ENCODE data around the gene PRDX2.
"Not testable (repeated sequence)": the region's sequence is repeated elsewhere in the genome, so short reads cannot be mapped to it uniquely, and the experiment has no call there.

The PRDX2 gene

GRCh38 chr19:12825254-12826131 lies 23.9 kb upstream of the PRDX2 start:
- peak; percentile 47 for DNase-seq (ENCODE audit: low spot score)

- no peak for DNase-seq (ENCODE audit: low spot score)
Observed at GRCh38 chr19:12821761-12822160, 20.2 kb upstream of the PRDX2 start.

- not testable (repeated sequence) for DNase-seq (ENCODE audit: low spot score)
Observed at GRCh38 chr19:12817810-12818209, 16.2 kb upstream of the PRDX2 start.

GRCh38 chr19:12817188-12817587 lies 15.6 kb upstream of the PRDX2 start:
- not testable (repeated sequence) for DNase-seq (ENCODE audit: low spot score)

DNA sequence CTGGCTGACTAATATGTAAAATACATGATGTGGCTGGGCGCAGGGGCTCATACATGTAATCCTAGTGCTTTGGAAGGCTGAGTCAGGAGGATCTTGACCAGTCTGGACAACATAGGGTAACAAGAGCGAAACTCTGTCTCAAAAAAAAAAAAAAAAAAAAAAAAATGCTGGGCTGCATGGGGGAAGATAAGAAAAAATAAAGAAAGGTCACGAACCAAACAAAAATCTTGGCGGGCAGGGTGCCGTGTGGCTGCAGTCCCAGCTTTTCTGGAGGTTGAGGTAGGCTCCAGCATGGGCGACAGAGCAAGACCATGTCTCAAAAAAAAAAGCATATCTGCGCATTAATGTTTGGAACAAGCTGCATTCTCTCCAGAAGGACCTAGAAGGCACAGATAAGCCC lies 13.5 kb upstream of the PRDX2 start:
- no peak for DNase-seq (ENCODE audit: low spot score)

GRCh38 chr19:12806242-12807081 lies 4.9 kb upstream of the PRDX2 start, which contains the start of gene RNASEH2A:
RNASEH2A (plus strand) TSS chr19:12806584; CDS start chr19:12806674, 90 bp downstream.
- peak; percentile 97 for DNase-seq (ENCODE audit: low spot score)

GRCh38 chr19:12804051-12804450 lies 2.5 kb upstream of the PRDX2 start:
- no peak for DNase-seq (ENCODE audit: low spot score)

DNA sequence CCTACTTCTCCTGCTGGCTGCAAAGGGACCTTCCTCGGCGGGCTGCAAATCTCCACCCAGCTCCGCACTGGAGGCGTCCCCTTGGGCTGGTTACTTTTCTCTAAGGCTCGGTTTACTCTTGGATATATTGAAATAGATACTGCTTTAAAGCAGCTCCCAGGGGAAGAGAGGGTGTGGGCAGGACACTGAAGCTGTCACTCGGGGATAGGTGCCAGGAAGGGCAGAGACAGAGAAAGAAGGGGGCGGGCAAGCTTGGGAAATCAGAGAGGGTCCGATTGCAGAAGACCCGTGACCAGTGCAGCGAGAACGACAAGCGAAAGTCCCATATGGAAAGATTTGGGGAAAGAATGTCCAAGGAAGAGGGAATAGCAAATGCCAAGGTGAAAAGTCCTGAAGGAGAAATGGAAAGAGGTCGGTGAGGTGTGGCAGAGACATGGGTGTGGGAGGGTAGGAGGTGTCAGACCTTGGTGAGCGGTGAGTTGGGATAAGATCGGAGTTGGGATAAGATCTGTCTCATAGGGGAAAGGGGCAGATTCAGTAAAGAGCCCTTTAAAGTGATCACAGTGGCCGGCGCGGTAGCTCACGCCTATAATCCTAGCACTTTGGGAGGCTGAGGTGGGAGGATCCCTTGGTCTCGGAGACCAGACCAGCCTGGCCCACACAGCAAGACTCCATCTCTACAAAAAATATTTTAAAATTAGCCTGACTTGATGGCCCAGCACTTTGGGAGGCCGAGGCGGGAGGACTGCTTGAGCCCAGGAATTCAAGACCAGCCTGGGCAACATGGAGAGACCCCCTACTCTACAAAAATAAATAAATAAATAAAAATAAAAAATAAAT lies 887 bp upstream of the PRDX2 start:
- DNase-seq (ENCODE audit: low spot score): peak; percentile 45

DNA sequence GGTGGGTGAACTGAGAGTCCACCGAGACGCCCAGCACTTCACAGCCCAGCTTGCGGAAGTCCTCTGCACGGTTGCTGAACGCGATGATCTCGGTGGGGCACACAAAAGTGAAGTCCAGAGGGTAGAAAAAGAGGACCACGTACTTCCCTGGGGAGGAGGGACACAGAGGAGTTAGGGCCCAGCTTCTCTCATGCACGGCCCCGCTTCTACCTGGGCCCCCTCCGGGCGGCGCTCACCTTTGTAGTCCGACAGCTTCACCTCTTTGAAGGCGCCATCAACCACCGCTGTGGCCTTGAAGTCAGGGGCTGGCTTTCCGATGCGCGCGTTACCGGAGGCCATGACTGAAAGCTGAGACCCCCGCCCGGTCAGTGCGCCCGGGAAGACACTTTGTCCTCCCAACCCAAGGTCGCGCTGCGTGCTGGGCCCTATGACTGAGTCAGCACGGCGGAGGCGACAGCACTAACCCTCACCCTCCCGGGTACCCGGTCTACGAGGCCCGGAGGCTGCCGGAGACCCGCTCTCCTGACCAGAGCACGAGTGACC lies 606 bp downstream of the PRDX2 start:
- DNase-seq (ENCODE audit: low spot score): peak; percentile 30

- DNase-seq (ENCODE audit: low spot score): no peak
Observed at GRCh38 chr19:12800466-12800770, 1.2 kb downstream of the PRDX2 start.

GRCh38 chr19:12799742-12800465 lies 1.7 kb downstream of the PRDX2 start:
- no peak for DNase-seq (ENCODE audit: low spot score)

- DNase-seq (ENCODE audit: low spot score): not testable (repeated sequence)
Observed at GRCh38 chr19:12797607-12798006, 4.0 kb downstream of the PRDX2 start.

DNA sequence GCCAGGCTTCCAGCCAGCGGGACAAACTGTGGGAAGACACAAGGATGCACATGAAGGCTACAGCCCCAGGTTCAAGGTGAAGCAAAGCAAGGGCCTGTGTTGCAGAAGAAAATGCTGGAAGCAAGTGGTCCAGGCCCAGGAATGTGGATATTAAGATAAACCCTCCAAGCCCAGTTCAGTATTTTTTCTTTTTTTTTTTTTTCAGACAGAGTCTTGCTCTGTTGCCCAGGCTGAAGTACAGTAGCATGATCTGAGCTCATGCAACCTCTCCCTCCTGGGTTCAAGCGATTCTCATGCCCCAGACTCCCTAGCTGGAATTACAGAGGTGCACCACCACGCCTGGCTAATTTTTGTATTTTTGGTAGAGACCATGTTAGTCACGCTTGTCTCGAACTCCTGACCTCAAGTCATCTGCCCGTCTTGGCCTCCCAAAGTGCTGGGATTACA lies 4.4 kb downstream of the PRDX2 start:
- no peak for DNase-seq (ENCODE audit: low spot score)

DNA sequence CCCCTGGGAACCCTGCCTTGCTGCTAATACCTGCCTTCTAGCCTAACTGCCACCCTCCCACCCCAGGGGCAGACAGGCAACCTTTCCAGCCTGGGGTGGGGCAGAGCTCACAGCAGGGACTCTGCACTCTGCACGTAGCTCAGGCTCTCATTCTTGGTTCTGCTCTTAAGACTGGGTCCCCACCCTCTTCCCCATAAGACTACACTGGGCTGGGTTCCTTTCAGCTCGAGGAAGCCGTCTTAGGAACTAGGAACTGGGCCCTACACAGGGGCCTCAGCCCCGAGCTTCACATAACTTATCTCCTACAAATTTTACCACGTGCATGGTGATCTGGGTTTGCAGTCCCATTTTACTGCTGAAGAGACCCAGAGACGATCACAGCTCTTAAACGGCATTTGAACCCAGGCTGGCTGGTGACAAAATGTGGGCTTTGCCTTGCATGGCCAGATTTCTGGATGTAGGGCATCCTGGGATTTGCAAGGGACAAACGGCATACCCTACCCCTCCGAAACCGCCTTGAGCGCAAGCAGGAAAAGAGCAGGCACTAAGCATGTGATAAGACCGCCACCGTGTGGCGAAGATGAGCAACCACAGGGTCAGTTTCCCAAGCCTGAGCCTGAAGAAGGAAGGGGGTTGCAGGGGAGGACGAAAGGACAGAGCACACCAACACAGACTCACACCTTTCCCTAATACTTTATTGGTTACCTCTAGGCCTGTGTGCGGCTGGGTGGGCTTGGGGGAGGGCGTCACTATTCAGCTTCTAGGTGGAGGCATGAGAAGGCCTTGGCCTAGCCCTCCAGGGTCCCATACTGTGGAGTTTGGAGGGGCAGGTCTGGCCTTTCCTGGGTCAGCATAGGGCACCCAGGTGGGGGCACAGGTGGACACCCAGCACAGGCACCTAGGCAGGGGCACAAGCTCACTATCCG lies 5.2 kb downstream of the PRDX2 start:
- peak; percentile 76 for DNase-seq (ENCODE audit: low spot score)

DNA sequence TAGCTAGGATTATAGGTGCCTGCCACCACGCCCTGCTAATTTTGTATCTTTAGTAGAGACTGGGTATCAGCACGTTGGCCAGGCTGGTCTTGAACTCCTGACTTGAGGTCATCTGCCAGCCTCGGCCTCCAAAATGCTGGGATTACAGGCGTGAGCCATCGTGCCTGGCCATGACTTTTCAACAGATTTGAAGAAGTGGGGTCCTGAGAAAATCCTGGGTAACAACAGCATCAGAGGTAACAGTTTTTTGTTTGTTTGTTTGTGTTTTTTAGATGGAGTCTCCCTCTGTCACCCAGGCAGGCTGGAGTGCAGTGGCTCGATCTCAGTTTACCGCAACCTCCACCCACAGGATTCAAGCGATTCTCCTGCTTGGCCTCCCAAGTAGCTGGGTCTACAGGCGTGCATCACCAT lies 6.6 kb downstream of the PRDX2 start:
- no peak for DNase-seq (ENCODE audit: low spot score)

DNA sequence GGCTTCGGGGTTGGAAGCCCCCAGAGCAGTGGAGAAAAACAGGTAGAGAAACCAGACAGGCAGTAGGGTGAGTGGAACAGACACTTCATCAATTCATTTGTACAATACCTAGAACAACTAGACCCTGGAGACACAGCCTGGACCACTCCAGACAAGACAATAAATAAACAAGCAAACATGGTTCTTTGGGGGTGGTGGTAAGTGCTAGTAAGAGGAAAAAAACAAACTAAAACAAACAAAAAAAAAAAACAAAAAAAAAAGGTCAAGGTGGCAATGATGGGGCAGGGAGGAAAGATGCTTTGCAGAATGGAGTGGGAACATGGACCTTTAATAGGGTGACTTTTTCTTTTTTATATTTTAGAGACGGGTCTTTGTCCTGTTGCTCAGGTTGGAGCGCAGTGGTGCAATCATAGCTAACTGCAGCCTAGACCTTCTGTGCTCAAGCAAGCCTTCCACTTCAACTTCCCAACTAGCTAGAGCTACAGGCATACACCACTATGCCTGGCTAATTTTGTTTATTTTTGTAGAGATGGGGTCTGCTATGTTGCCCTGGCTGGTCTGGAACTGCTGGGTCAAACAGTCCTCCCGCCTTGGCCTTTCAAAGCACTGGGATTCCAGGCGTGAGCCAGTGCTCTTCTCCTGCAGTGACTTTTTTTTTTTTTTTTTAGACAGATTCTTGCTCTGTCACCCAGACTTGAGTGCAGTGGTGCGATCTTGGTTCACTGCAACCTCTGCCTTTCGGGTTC lies 7.2 kb downstream of the PRDX2 start:
- DNase-seq (ENCODE audit: low spot score): no peak

DNA sequence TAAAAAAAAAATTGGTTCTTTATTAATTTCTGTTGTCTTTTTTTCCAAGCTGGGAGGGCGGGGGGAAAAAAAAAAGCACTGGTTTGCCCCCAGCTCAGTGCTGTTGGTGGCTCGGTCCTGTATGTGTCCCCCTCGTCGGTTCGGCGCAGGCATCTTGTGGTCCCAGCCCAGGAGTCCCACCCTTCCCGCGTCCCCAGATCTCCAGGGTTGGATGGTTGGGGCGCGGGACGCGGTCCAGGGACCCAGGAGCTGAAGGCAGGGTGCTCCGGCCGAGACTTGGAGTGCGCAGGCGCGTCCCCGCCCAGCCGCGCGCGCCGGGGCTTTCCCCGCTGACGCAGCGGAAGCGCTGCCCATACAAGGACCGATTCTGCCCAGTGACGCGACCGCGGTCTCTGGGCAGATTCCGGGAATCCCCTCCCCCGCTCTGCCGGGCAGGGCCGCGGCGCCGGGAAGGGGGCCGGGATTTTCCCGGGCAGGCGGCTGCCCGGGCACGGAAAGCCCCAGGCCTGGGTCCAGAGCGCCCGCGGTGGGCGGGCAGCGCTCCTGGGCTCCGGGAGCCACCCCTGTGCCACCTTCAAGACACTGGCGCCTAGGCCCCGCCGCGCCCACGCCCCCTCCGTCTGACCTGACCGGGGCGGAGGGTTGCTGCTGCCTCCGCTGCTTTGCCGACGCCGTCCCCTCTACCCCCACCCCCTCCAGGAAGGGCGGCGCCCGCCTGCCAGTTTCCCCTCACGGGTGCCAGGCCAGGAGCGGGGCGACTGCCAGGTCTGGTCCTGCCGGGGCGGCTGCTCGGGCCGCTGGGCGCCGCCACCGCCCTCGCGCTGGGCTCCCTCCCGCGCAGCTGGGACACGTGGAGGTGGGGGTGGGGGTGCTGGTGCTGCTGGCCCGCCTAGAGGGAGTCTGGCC lies 8.1 kb downstream of the PRDX2 start:
- DNase-seq (ENCODE audit: low spot score): peak; percentile 96

DNA sequence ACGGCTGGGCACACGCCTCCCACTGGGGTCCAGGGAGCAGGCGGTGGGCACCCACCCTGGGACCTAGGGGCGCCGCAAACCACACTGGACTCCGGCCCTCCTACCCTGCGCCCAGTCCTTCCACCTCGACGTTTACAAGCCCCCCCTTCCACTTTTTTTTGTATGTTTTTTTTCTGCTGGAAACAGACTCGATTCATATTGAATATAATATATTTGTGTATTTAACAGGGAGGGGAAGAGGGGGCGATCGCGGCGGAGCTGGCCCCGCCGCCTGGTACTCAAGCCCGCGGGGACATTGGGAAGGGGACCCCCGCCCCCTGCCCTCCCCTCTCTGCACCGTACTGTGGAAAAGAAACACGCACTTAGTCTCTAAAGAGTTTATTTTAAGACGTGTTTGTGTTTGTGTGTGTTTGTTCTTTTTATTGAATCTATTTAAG lies 8.7 kb downstream of the PRDX2 start:
- DNase-seq (ENCODE audit: low spot score): no peak
